K562 (cell line): Measurements from ENCODE around the gene TTC27. TPM values are rescaled to one million over a fixed set of nuclear protein-coding genes. Genes with fewer than 3 reads are reported as not detected.

Experiments
- ATAC-seq: fragments of 200-7000 bp; cut with Tn5 transposase; 3 replicates; pipeline ENCODE4 v1.9.1; 2020; ENCODE audit warnings: moderate library complexity
- BruUV-seq: library from RNA; stranded (reverse); fragments of 400-500 nt; replicated peaks from 2 replicates; lab custom pipeline; 2021; lab: Mats Ljungman, UMichigan
- CTCF ChIA-PET: fragments of 300-600 bp; formaldehyde crosslinking; extraction: SDS; loops from one replicate; lab custom pipeline; 2021; ENCODE audit warnings: low intra/inter-chr PET ratio; lab: Yijun Ruan, JAX
- POLR2A ChIA-PET: fragments of 300-600, 350-650 bp; sonication (Branson Sonifier 250); formaldehyde crosslinking; extraction: SDS; loops from one replicate; lab custom pipeline; 2021; ENCODE audit warnings: antibody characterized with exemption, inconsistent platforms; lab: Yijun Ruan, JAX
- DNase-seq, 4 experiments: peaks; one replicate each; pipeline versions ENCODE4 v3.0.0 to v3.0.0-alpha.2; 2011 to 2018; ENCODE audit warnings: low spot score in 3 of 4, mixed read lengths in 3 of 4; ENCODE audit errors: extremely low read depth in 1 of 4
- FAIRE-seq: peaks from 2 replicates; lab custom pipeline; 2011; peaks lifted over from hg19 to GRCh38; lab: Jason Lieb, UNC
- H2AFZ ChIP-seq: 2 replicates; pipeline ENCODE4 v1.6.0; 2011; ENCODE audit warnings: low read depth, low read length, control low read depth, inconsistent platforms
- H3K27ac ChIP-seq: fragments of 200-600 bp; 3 replicates; pipeline ENCODE4 v1.8.0; 2011; ENCODE audit warnings: low read depth, mild to moderate bottlenecking, control low read depth, inconsistent platforms, low read length, moderate library complexity, mixed read lengths; ENCODE audit errors: extremely low read depth
- H3K27me3 ChIP-seq, 2 experiments: fragments of 300-600 bp in 1 of 2; 2 replicates in 1 of 2; 3 replicates in 1 of 2; pipeline versions ENCODE4 v1.6.0 to v1.8.0; 2011; ENCODE audit warnings: inconsistent platforms in 2 of 2, low read length in 2 of 2, mild to moderate bottlenecking in 1 of 2, mixed read lengths in 1 of 2, moderate library complexity in 1 of 2; ENCODE audit not compliant: control insufficient read depth in 2 of 2, insufficient read depth in 2 of 2
- H3K36me3 ChIP-seq: fragments of 300-600 bp; 3 replicates; pipeline ENCODE4 v1.8.0; 2011; ENCODE audit warnings: mild to moderate bottlenecking, low read length, inconsistent platforms; ENCODE audit not compliant: control insufficient read depth, insufficient read depth
- H3K4me1 ChIP-seq, 2 experiments: fragments of 200-600 bp in 1 of 2; replicated peaks in 1 of 2; 2 replicates in 1 of 2; 3 replicates in 1 of 2; pipeline versions ENCODE4 v1.5.1 to v1.8.0; 2011; ENCODE audit warnings: inconsistent platforms in 2 of 2, low read length in 2 of 2, mild to moderate bottlenecking in 1 of 2, mixed read lengths in 1 of 2, moderate library complexity in 1 of 2; ENCODE audit not compliant: control insufficient read depth in 2 of 2, insufficient read depth in 2 of 2
- H3K4me2 ChIP-seq: 2 replicates; pipeline ENCODE4 v1.6.1; 2011; ENCODE audit warnings: low read length, control low read depth, inconsistent platforms, mixed read lengths; ENCODE audit not compliant: insufficient read depth
- H3K4me3 ChIP-seq: fragments of 200-600 bp; sonication (generic), shearing (Covaris generic); 2 replicates; pipeline ENCODE4 v1.5.1; 2016; ENCODE audit warnings: control low read depth, inconsistent platforms
- H3K79me2 ChIP-seq: fragments of 200-600 bp; 3 replicates; pipeline ENCODE4 v1.8.0; 2011; ENCODE audit warnings: low read length, inconsistent platforms; ENCODE audit not compliant: control insufficient read depth, insufficient read depth
- H3K9ac ChIP-seq, 2 experiments: 2 replicates each; pipeline versions ENCODE4 v1.6.0 to v1.6.1; 2011; ENCODE audit warnings: low read depth in 2 of 2, low read length in 2 of 2, control low read depth in 1 of 2, inconsistent platforms in 1 of 2, mild to moderate bottlenecking in 1 of 2, mixed read lengths in 1 of 2; ENCODE audit not compliant: insufficient read depth in 1 of 2
- H3K9me1 ChIP-seq: one replicate; pipeline ENCODE4 v1.6.0; 2011; ENCODE audit warnings: inconsistent platforms, mild to moderate bottlenecking, low read length, moderate library complexity; ENCODE audit not compliant: control insufficient read depth, insufficient read depth
- H3K9me3 ChIP-seq: replicated peaks from 2 replicates; pipeline ENCODE4 v1.5.1; 2011; ENCODE audit warnings: low read depth, low read length, inconsistent platforms; ENCODE audit not compliant: control insufficient read depth, insufficient read depth
- H4K20me1 ChIP-seq: replicated peaks from 2 replicates; pipeline ENCODE4 v1.6.1; 2011; ENCODE audit warnings: low read length, inconsistent platforms, mixed read lengths; ENCODE audit not compliant: control insufficient read depth, insufficient read depth
- CLOCK ChIP-seq: fragments of 250-450 bp; sonication (Bioruptor Pico); IDR thresholded peaks from 2 replicates; pipeline ENCODE4 v1.4.0; 2020; ENCODE audit warnings: mild to moderate bottlenecking, moderate library complexity, borderline replicate concordance
- PHF21A ChIP-seq: fragments of 450-650 bp; IDR thresholded peaks from 2 replicates; pipeline ENCODE4 v1.6.1; 2017; ENCODE audit warnings: low read depth, borderline replicate concordance
- SAP30 ChIP-seq: fragments of 200-600 bp; sonication (generic); IDR thresholded peaks from 2 replicates; pipeline ENCODE4 v1.6.1; 2012; ENCODE audit warnings: borderline replicate concordance, low read depth, mild to moderate bottlenecking, moderate library complexity, low read length, control low read depth, inconsistent platforms; ENCODE audit not compliant: insufficient read depth, poor library complexity, severe bottlenecking
- SP2 ChIP-seq: IDR thresholded peaks from 2 replicates; pipeline ENCODE4 v1.6.1; 2011; ENCODE audit warnings: mild to moderate bottlenecking, low read depth, low read length, moderate library complexity; ENCODE audit not compliant: poor library complexity, severe bottlenecking; ENCODE audit errors: extremely low read depth
- ZFP1 ChIP-seq: fragments of 450-650 bp; formaldehyde crosslinking; IDR thresholded peaks from 2 replicates; pipeline ENCODE4 v1.4.0; 2020; ENCODE audit warnings: mild to moderate bottlenecking, mixed read lengths
- ZNF165 ChIP-seq: fragments of 250-450 bp; sonication (Bioruptor Pico); IDR thresholded peaks from 2 replicates; pipeline ENCODE4 v1.4.0; 2020; ENCODE audit warnings: borderline replicate concordance
- ZNF217 ChIP-seq: sonication (generic); formaldehyde crosslinking; IDR thresholded peaks from 2 replicates; pipeline ENCODE4 v1.8.0; 2022; ENCODE audit warnings: mild to moderate bottlenecking, missing genetic modification reagents
- WGBS: fragments of 100-300 bp; shearing (Covaris generic); methylation state at CpG from one replicate; pipeline ENCODE4 v1.1.6; 2016; ENCODE audit warnings: low coverage, mixed read lengths; ENCODE audit not compliant: insufficient coverage; ENCODE audit errors: missing lambda C conversion rate; 5-methylcytosine and 5-hydroxymethylcytosine counted together
- in situ Hi-C: fragments of 300-500 bp; cut with MboI; formaldehyde crosslinking; loops from 4 replicates; pipeline ENCODE4 v1.15.0; 2018; ENCODE audit warnings: inconsistent platforms, mixed read lengths
- intact Hi-C: fragments of 100-400 bp; cut with micrococcal nuclease; formaldehyde crosslinking; loops from 2 replicates; pipeline ENCODE4 v1.14.2; 2022
- polyA plus RNA-seq, 8 experiments: library from polyadenylated mRNA; depleted of rRNA in 4 of 8; stranded (reverse) in 5 of 8; unstranded in 3 of 8; fragments of >200 nt; fragmentation: Nextera tagmentation in 2 of 8; fragmentation: Illumina TruSeq in 1 of 8; extraction: Ambion mirVana in 2 of 8; extraction: Trizol in 1 of 8; gene quantifications; 2 replicates each; pipeline versions ENCODE4 v1.2.1 to v1.2.3, GENCODE V29; 2011 to 2014; ENCODE audit warnings: inconsistent platforms in 1 of 8, missing spikeins in 1 of 8
- total RNA-seq, 7 experiments: library from RNA; depleted of rRNA in 6 of 7; stranded (reverse); fragments of >200 nt in 6 of 7; fragmentation: Illumina TruSeq in 2 of 7; extraction: Trizol in 2 of 7; gene quantifications; 2 replicates each; pipeline versions ENCODE4 v1.2.1 to v1.2.3, GENCODE V29; 2011 to 2021; ENCODE audit warnings: low replicate concordance in 1 of 7

TTC27 gene
- total and polyA plus RNA-seq, 9 of the 15 experiments (the other 6 are each of a cell fraction or from before 2014, with no cell fraction given), result 44.3 to 93.4 (median 57.3) TPM

GRCh38 chr2:32626639-32627221 lies 1.1 kb upstream of the TTC27 start:
- POLR2A ChIA-PET, result interaction anchor here (0.8 to 1.6 kb wide), 2 partner anchors 14 to 95 kb away, joined by 3 to 5 read pairs; no protein-coding TSS in a partner anchor

More at GRCh38 chr2:32626639-32627221, 1.1 kb upstream of the TTC27 start:
- Histone ChIP-seq H3K27me3 (no peaks in the 10 kb centered on the region), H3K79me2 (peaks cover 28% of the 10 kb centered on the region), H3K9me1 (no peaks in the 10 kb centered on the region), H3K36me3 (peaks cover 23% of the 10 kb centered on the region; the same call in 1 of the 3 replicates), H4K20me1 (no peaks in the 10 kb centered on the region), H3K27ac (no peak overlapping the region), H3K4me2 (no peak overlapping the region; the same call in 1 of the 2 replicates), H3K4me1 (peaks cover 4 to 6% of the 10 kb centered on the region in 2 experiments; a peak in 3 of 5 replicates), H3K9me3 (no peaks in the 10 kb centered on the region), H3K9ac (no peak overlapping the region), H2AFZ (no peak overlapping the region), H3K4me3 (no peak overlapping the region)
- ATAC-seq (no peak), DNase-seq (no peak), FAIRE-seq (no peak)
- 76% methylated on average over 8 of the region's 13 CpGs for WGBS
- intact Hi-C loops, result no loop called here
- no peak for TF ChIP-seq ZNF165
- TF ChIP-seq SP2, result no peak
- TF ChIP-seq PHF21A, result no peak
- TF ChIP-seq CLOCK (CRISPR knock-in tag), result no peak
- no peak for TF ChIP-seq ZFP1 (CRISPR knock-in tag)
- TF ChIP-seq SAP30, result no peak
- TF ChIP-seq ZNF217 (CRISPR knock-in tag), result no peak
- CTCF ChIA-PET, result no interaction called here
- BruUV-seq, result no TSS peak
- in situ Hi-C loops, result no loop called here
